DND-41 (cell line): ENCODE results near the gene POGLUT2.
A peak's percentile ranks its signal among the peaks of the same experiment; 100 is the strongest.

ENCODE experiments used
- ATAC-seq: fragments of 200-7000 bp; cut with Tn5 transposase; 3 replicates; pipeline ENCODE4 v1.9.1; 2021; ENCODE audit warnings: low read depth; ENCODE audit not compliant: insufficient read depth
- DNase-seq: peaks from one replicate; pipeline ENCODE4 v3.0.0-alpha.2; 2020
- H2AFZ ChIP-seq: 2 replicates; pipeline ENCODE4 v1.6.0; 2012; ENCODE audit warnings: low read depth, low read length
- H3K27ac ChIP-seq: 2 replicates; pipeline ENCODE4 v1.5.1; 2012; ENCODE audit warnings: low read length, inconsistent platforms
- H3K27me3 ChIP-seq: fragments of 200-600 bp; sonication (generic); 2 replicates; pipeline ENCODE4 v1.6.0; 2012; ENCODE audit warnings: low read length, mild to moderate bottlenecking, inconsistent platforms; ENCODE audit not compliant: insufficient read depth, poor library complexity
- H3K36me3 ChIP-seq: 2 replicates; pipeline ENCODE4 v1.5.1; 2012; ENCODE audit warnings: low read length, inconsistent platforms; ENCODE audit not compliant: insufficient read depth
- H3K4me1 ChIP-seq: 2 replicates; pipeline ENCODE4 v1.5.1; 2012; ENCODE audit warnings: mild to moderate bottlenecking, low read length; ENCODE audit not compliant: insufficient read depth
- H3K4me2 ChIP-seq: 2 replicates; pipeline ENCODE4 v1.6.0; 2012; ENCODE audit warnings: mild to moderate bottlenecking, moderate library complexity, low read length, inconsistent platforms; ENCODE audit not compliant: insufficient read depth
- H3K4me3 ChIP-seq, 2 experiments: fragments of 200-600 bp in 1 of 2; shearing (Covaris generic) in 1 of 2; 2 replicates each; pipeline ENCODE4 v1.5.1; 2012 to 2016; ENCODE audit warnings: inconsistent platforms in 2 of 2, low read length in 2 of 2, mild to moderate bottlenecking in 2 of 2, low read depth in 1 of 2, moderate library complexity in 1 of 2
- H3K79me2 ChIP-seq: 2 replicates; pipeline ENCODE4 v1.6.0; 2012; ENCODE audit warnings: low read length, inconsistent platforms; ENCODE audit not compliant: insufficient read depth
- H3K9ac ChIP-seq: 2 replicates; pipeline ENCODE4 v1.6.0; 2012; ENCODE audit warnings: low read depth, mild to moderate bottlenecking, inconsistent platforms, low read length, moderate library complexity
- H3K9me3 ChIP-seq: 2 replicates; pipeline ENCODE4 v1.5.1; 2012; ENCODE audit warnings: low read length, moderate library complexity, mild to moderate bottlenecking, inconsistent platforms; ENCODE audit not compliant: insufficient read depth, severe bottlenecking
- H4K20me1 ChIP-seq: 2 replicates; pipeline ENCODE4 v1.6.0; 2012; ENCODE audit warnings: low read length; ENCODE audit not compliant: insufficient read depth
- EZH2 ChIP-seq: IDR thresholded peaks from 3 replicates; pipeline ENCODE4 v1.6.1; 2012; ENCODE audit warnings: borderline replicate concordance, low read depth, mild to moderate bottlenecking, moderate library complexity, low read length, inconsistent platforms; ENCODE audit not compliant: severe bottlenecking
- TF ChIP-seq, protein P1 (sequence below): IDR thresholded peaks from 2 replicates; pipeline ENCODE4 v1.5.1; 2012; ENCODE audit warnings: borderline replicate concordance, low read length, moderate library complexity, mild to moderate bottlenecking; ENCODE audit not compliant: poor library complexity, severe bottlenecking; ENCODE audit errors: extremely low read depth

Gene POGLUT2

DNA sequence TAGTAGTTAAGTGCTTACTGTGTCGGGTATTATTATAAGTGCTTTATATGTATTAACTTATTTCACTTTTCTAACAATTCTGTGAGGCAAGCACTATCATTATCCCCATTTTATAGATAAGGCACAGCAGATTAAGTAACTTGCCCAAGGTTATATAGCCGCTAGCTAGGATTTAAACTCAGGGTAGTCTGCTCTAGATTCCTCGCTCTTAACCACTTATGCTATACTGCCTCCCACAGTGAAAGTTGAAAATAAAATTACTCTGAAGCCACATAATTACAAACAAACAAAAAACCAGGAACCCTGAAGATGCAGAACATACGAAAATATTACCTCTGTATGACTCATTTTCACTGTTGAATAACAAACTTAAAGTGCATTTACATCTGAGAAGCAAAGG, 29.1 kb downstream of the POGLUT2 start:
- H3K27me3 ChIP-seq = no peaks in the 10 kb centered on the region
- H3K9ac ChIP-seq = no peak overlapping the region
- no peak for TF ChIP-seq EZH2
- TF ChIP-seq, protein P1, sequence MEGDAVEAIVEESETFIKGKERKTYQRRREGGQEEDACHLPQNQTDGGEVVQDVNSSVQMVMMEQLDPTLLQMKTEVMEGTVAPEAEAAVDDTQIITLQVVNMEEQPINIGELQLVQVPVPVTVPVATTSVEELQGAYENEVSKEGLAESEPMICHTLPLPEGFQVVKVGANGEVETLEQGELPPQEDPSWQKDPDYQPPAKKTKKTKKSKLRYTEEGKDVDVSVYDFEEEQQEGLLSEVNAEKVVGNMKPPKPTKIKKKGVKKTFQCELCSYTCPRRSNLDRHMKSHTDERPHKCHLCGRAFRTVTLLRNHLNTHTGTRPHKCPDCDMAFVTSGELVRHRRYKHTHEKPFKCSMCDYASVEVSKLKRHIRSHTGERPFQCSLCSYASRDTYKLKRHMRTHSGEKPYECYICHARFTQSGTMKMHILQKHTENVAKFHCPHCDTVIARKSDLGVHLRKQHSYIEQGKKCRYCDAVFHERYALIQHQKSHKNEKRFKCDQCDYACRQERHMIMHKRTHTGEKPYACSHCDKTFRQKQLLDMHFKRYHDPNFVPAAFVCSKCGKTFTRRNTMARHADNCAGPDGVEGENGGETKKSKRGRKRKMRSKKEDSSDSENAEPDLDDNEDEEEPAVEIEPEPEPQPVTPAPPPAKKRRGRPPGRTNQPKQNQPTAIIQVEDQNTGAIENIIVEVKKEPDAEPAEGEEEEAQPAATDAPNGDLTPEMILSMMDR = no peak
- DNase-seq (no peak), ATAC-seq (no peak)
- H3K36me3 ChIP-seq = peaks cover 36% of the 10 kb centered on the region
- H3K79me2 ChIP-seq = peaks cover 41% of the 10 kb centered on the region
- no peaks in the 10 kb centered on the region for H3K9me3 ChIP-seq
- peaks cover 47% of the 10 kb centered on the region for H3K4me1 ChIP-seq
- 0 out of 2 replicates have a peak overlapping the region, but pooled peaks have one; percentile 17 for H3K4me2 ChIP-seq
- H4K20me1 ChIP-seq = no peaks in the 10 kb centered on the region; the same call in 1 of the 2 replicates
- no peak overlapping the region for H2AFZ ChIP-seq
- H3K4me3 ChIP-seq = no peak overlapping the region
- H3K27ac ChIP-seq = no peak overlapping the region

DNA sequence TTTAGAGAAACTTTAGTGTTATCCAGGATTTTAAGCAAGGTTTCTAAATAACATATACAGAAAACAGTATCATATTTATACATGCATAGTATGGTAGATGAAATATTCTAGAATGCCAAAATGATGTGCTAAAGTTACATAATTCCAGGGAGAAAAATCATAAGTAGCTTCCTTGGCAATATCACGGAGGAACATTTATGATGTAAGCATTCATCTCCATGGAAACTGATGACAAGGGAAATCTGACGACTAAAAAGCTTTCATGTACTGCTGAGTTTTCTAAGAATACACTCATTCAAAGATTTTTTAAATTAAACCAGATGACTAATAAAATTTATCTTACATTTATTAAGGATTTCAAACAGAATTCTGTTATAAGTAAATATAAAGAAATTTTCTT, 29.9 kb downstream of the POGLUT2 start:
- H3K79me2 ChIP-seq = peaks cover 41% of the 10 kb centered on the region
- no peak for ATAC-seq
- no peak for DNase-seq
- H3K9ac ChIP-seq = no peak overlapping the region
- H3K27ac ChIP-seq = no peak overlapping the region
- peaks cover 36% of the 10 kb centered on the region for H3K36me3 ChIP-seq
- no peaks in the 10 kb centered on the region for H3K9me3 ChIP-seq
- H3K27me3 ChIP-seq = no peaks in the 10 kb centered on the region
- no peaks in the 10 kb centered on the region; the same call in 1 of the 2 replicates for H4K20me1 ChIP-seq
- no peak overlapping the region for H3K4me2 ChIP-seq
- peaks cover 40% of the 10 kb centered on the region for H3K4me1 ChIP-seq
- no peak overlapping the region for H3K4me3 ChIP-seq
- TF ChIP-seq, protein P1 = no peak
- TF ChIP-seq EZH2 = no peak
- no peak overlapping the region for H2AFZ ChIP-seq

DNA sequence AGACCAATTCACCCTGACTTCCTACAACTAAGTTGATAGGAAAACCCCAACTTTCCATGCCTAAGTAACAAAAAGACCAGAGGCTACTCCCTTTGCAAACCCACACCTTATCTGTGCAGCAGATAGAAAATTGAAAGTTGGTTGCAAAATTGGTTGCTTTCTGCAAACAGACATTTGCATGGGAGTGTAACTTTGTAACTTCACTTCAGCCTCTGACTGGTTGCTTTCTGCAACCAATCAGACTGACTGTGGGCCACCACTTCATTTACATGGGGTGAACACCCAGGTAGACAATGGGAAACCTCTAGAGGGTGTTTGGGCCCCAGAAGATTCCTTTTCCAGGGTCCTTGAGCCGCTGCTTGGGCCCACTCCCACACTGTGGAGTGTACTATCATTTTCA, 35.0 kb downstream of the POGLUT2 start:
- Histone ChIP-seq H2AFZ (no peak overlapping the region), H3K4me1 (0 out of 2 replicates have a peak, but pooled peaks cover under 1% of the 10 kb centered on the region), H3K9me3 (no peaks in the 10 kb centered on the region), H3K9ac (no peak overlapping the region), H3K4me2 (no peak overlapping the region), H3K4me3 (no peak overlapping the region), H3K27me3 (no peaks in the 10 kb centered on the region), H3K36me3 (peaks cover 26% of the 10 kb centered on the region), H3K79me2 (no peaks in the 10 kb centered on the region), H4K20me1 (no peaks in the 10 kb centered on the region), H3K27ac (no peak overlapping the region)
- DNase-seq = no peak
- no peak for TF ChIP-seq EZH2
- TF ChIP-seq, protein P1 = no peak
- no peak for ATAC-seq

DNA sequence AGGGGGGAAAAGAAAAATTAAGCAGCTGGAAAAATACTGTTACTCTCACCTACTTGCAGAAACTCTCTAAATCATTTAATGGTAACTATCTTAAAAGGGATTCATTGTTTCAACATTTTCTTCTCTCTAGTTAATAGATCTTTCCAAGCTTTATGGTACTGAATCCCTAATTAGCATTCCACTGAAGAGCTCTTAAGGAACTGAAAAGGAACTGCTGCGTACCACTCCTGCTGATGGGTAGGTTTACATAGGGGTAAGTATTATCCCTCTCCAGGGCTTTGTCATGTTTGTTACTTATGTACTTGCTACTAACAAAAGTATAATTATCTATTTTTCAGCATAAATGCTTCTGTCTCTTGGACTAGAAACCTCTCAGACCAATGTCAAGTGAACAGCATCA, 37.7 kb downstream of the POGLUT2 start:
- no peak overlapping the region for H3K27ac ChIP-seq
- H3K79me2 ChIP-seq = no peaks in the 10 kb centered on the region
- no peak overlapping the region for H3K9ac ChIP-seq
- H3K4me3 ChIP-seq = no peak overlapping the region
- no peaks in the 10 kb centered on the region for H3K4me1 ChIP-seq
- DNase-seq (no peak), ATAC-seq (no peak)
- no peaks in the 10 kb centered on the region for H3K27me3 ChIP-seq
- H3K9me3 ChIP-seq = no peaks in the 10 kb centered on the region
- no peak overlapping the region for H2AFZ ChIP-seq
- peaks cover 9% of the 10 kb centered on the region; the same call in 1 of the 2 replicates for H3K36me3 ChIP-seq
- no peak overlapping the region for H3K4me2 ChIP-seq
- no peak for TF ChIP-seq EZH2
- TF ChIP-seq, protein P1 = no peak
- no peaks in the 10 kb centered on the region for H4K20me1 ChIP-seq
